Activated CD8-positive, alpha-beta T cell treated with anti-CD3 and anti-CD28 coated beads for 36 hours (primary cell): ENCODE data around the gene CACNA2D2. TPM values are rescaled to one million over a fixed set of nuclear protein-coding genes. Genes with fewer than 3 reads are reported as not detected.

Source experiments
- ATAC-seq: fragments of 200-7000 bp; cut with Tn5 transposase; one replicate; pipeline ENCODE4 v1.10.0; 2021; ENCODE audit warnings: mild to moderate bottlenecking, moderate library complexity
- CTCF ChIA-PET: fragments of 350-600 bp; sonication (Branson Sonifier 250); formaldehyde crosslinking; loops from one replicate; lab custom pipeline; 2021; ENCODE audit warnings: antibody characterized with exemption; lab: Charles Lee
- POLR2A ChIA-PET: fragments of 350-600 bp; sonication (Branson Sonifier 250); formaldehyde crosslinking; loops from one replicate; lab custom pipeline; 2021; ENCODE audit warnings: antibody characterized with exemption; lab: Charles Lee
- DNase-seq: peaks from one replicate; pipeline ENCODE4 v3.0.0-alpha.2; 2020
- H3K27ac Mint-ChIP-seq: one replicate; pipeline ENCODE4 v1.8.0; 2021; ENCODE audit warnings: mild to moderate bottlenecking, mixed read lengths
- H3K27me3 Mint-ChIP-seq: one replicate; pipeline ENCODE4 v1.8.0; 2021; ENCODE audit warnings: mixed read lengths
- H3K36me3 Mint-ChIP-seq: one replicate; pipeline ENCODE4 v1.8.0; 2021; ENCODE audit warnings: low read depth, mixed read lengths
- H3K4me1 Mint-ChIP-seq: one replicate; pipeline ENCODE4 v1.8.0; 2021; ENCODE audit warnings: low read depth, mixed read lengths
- H3K4me3 Mint-ChIP-seq: one replicate; pipeline ENCODE4 v1.8.0; 2021; ENCODE audit warnings: mild to moderate bottlenecking, moderate library complexity, mixed read lengths
- H3K9me3 Mint-ChIP-seq: one replicate; pipeline ENCODE4 v1.8.0; 2021; ENCODE audit warnings: mixed read lengths
- intact Hi-C: fragments of 100-400 bp; cut with micrococcal nuclease; formaldehyde crosslinking; loops from one replicate; pipeline ENCODE4 v1.10.0; 2022
- total RNA-seq, 2 experiments: library from RNA; stranded (reverse); gene quantifications; one replicate each; pipeline ENCODE4 v1.2.3, GENCODE V29; 2021
- TF ChIP-seq, protein P1 (sequence below): fragments of 200-600 bp; IDR thresholded peaks from one replicate; pipeline ENCODE4 v1.8.0; 2022; ENCODE audit warnings: antibody characterized with exemption, mild to moderate bottlenecking

Gene CACNA2D2
- total RNA-seq, 2 experiments from 2014 or later: 1.6 to 2.1 TPM

DNA sequence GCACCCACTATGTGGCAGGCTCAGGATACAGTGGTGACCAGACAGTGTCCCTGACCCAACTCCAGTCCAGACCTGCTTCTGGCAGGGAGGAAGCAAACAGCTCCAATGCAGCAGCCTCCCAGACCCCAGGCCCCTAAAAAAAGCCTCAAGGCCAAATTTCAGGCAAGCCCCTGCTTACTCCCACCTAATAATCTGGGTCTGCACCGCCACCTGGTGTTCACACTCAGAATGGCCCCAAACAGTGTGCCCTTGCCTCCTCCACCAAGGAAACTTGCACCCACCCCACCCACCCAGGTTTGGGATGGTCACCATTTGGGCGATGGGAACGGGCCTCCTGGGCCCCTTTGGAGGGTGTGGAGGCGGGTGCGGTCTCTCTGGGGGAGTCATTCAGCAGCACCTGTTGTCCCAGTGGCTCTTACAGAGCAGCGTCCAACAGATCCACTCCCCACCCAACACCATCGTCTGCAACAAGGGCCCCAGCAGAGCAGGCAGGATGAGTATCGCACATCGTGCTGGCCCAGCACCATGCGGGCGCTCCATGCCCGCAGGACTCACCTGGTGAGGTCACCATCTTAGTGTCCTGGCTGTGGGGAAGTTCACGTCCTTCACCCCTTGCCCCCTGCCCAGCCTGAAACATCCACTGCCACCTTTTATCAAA lies 46.8 kb upstream of the CACNA2D2 start:
- H3K27ac Mint-ChIP-seq: no peak overlapping the region
- POLR2A ChIA-PET: interaction anchor here (1.1 to 1.3 kb wide), 2 partner anchors 8 to 61 kb away, joined by 3 read pairs; partner anchors contain the start of gene CISH
- peak; percentile 85 for ATAC-seq
- no peaks in the 10 kb centered on the region for H3K27me3 Mint-ChIP-seq
- H3K9me3 Mint-ChIP-seq: no peaks in the 10 kb centered on the region
- H3K4me1 Mint-ChIP-seq: peaks cover 5% of the 10 kb centered on the region
- TF ChIP-seq, protein P1, sequence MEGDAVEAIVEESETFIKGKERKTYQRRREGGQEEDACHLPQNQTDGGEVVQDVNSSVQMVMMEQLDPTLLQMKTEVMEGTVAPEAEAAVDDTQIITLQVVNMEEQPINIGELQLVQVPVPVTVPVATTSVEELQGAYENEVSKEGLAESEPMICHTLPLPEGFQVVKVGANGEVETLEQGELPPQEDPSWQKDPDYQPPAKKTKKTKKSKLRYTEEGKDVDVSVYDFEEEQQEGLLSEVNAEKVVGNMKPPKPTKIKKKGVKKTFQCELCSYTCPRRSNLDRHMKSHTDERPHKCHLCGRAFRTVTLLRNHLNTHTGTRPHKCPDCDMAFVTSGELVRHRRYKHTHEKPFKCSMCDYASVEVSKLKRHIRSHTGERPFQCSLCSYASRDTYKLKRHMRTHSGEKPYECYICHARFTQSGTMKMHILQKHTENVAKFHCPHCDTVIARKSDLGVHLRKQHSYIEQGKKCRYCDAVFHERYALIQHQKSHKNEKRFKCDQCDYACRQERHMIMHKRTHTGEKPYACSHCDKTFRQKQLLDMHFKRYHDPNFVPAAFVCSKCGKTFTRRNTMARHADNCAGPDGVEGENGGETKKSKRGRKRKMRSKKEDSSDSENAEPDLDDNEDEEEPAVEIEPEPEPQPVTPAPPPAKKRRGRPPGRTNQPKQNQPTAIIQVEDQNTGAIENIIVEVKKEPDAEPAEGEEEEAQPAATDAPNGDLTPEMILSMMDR: peak; percentile 86
- no peaks in the 10 kb centered on the region for H3K36me3 Mint-ChIP-seq
- DNase-seq: peak; percentile 89
- CTCF ChIA-PET: interaction anchor here (0.7 to 8.9 kb wide), 22 partner anchors 8 to 200 kb away, joined by 3 to 36 read pairs (median 4); partner anchors contain the start of genes CISH, CYB561D2 and NPRL2
- intact Hi-C loops: no loop called here
- no peak overlapping the region for H3K4me3 Mint-ChIP-seq

DNA sequence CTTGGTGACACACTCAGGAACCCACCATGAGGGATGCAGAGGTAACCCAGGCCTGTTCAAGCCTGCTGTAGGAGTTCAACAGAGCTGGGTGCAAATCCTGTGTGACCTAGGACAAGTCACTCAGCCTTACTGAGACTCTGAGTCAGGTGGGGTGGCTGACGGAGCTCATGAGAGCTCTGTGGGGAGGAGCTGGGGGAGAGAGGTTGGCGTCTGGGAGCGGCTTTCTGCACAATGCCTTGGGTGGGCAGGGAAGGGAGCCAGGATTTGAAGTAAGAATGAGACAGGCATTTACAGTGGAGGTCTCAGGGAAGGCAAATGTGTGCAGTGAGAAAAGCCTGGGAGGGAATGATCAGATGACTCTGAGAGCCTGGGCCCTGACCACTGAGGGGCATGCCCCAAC lies 45.8 kb upstream of the CACNA2D2 start:
- intact Hi-C loops: no loop called here
- no peaks in the 10 kb centered on the region for H3K9me3 Mint-ChIP-seq
- no peak overlapping the region for H3K4me3 Mint-ChIP-seq
- no peak overlapping the region for H3K27ac Mint-ChIP-seq
- POLR2A ChIA-PET: no interaction called here
- TF ChIP-seq, protein P1: no peak
- CTCF ChIA-PET: interaction anchor here (0.7 to 3.8 kb wide), 19 partner anchors 10 to 199 kb away, joined by 3 to 21 read pairs (median 3); partner anchors contain the start of genes CYB561D2 and NPRL2
- DNase-seq (no peak), ATAC-seq (no peak)
- H3K36me3 Mint-ChIP-seq: no peaks in the 10 kb centered on the region
- H3K4me1 Mint-ChIP-seq: no peaks in the 10 kb centered on the region
- no peaks in the 10 kb centered on the region for H3K27me3 Mint-ChIP-seq

DNA sequence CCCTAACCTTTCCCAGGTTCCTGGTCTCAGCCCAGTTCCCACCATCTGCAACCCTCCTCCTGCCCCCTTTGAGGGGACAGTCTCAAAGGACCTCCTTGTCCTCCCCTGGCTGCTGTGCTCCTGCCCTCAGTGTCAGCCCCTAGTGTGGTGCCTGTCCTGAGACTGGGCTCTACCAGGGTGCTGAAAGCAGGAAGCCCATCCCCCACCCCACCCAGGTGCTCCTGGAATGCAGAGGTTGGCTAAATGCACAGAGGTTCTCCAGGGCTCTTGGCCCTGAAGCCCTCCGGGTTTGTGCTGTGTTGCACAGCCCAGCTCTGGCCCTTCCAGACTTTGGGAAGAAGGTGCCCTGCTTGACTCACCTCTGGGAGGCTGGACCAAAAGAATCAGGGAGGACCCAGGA lies 42.3 kb upstream of the CACNA2D2 start:
- TF ChIP-seq, protein P1: no peak
- Mint-ChIP-seq H3K4me1 (no peaks in the 10 kb centered on the region), H3K4me3 (no peak overlapping the region), H3K36me3 (no peaks in the 10 kb centered on the region), H3K27me3 (no peaks in the 10 kb centered on the region), H3K27ac (no peak overlapping the region), H3K9me3 (no peaks in the 10 kb centered on the region)
- ChIA-PET CTCF (interaction anchor here (1.2 to 2.2 kb wide), 2 partner anchors 27 to 67 kb away, joined by 4 to 8 read pairs; no protein-coding TSS in a partner anchor), POLR2A (no interaction called here)
- no peak for DNase-seq
- no peak for ATAC-seq
- intact Hi-C loops: no loop called here

DNA sequence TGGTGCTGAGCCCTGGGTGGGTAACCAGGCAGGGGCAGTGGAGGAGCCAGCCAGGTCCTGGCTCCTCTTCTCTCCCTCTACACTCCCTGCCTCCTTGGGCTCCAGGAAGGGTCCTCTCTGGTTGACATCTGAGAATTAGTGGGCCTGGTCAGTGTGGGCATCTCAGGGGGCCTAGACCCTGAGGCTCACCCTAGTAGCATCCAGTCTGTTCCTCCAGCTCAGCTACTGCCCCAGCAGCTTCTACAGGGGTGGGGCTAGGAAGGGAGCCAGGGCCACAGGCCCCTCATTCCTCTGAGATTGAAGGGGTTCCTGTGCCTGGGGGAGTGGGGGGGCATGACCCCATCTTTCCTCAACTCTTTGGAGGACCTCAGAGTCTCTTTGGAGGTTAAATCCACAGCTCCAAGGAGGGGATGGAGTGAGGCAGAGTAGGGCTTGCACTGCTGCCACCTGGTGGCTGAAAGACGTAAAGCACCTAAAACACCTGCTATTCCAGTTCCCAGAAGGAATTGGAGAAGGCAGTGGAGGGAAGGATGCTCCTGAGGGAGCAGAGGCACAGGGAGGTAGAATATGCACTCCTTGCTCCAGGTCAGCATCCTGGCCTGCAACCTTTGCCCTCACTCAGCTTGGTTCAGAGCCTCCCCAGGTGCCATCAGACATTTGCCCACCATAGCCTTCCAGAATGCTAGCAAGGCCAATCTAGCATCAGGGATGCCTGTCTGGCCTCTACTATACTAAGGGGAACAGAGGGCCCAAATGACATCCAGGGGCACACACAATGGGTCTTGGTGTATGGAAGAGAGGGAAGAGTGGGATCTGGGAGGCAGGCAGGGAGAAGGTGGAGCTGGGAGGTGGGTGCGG lies 39.0 kb upstream of the CACNA2D2 start:
- ATAC-seq (peak; percentile 93), DNase-seq (peak; percentile 75)
- no peaks in the 10 kb centered on the region for H3K27me3 Mint-ChIP-seq
- no peaks in the 10 kb centered on the region for H3K9me3 Mint-ChIP-seq
- TF ChIP-seq, protein P1: peak; percentile 90
- H3K27ac Mint-ChIP-seq: no peak overlapping the region
- intact Hi-C loops: no loop called here
- H3K36me3 Mint-ChIP-seq: no peaks in the 10 kb centered on the region
- CTCF ChIA-PET: interaction anchor here (0.6 to 5.0 kb wide), 58 partner anchors 8 to 194 kb away, joined by 3 to 63 read pairs (median 4); partner anchors contain the start of genes C3orf18, CACNA2D2, CISH and CYB561D2
- H3K4me3 Mint-ChIP-seq: no peak overlapping the region
- POLR2A ChIA-PET: interaction anchor here (0.8 to 2.1 kb wide), 6 partner anchors 8 to 309 kb away, joined by 3 to 5 read pairs (median 3); partner anchors contain the start of genes CYB561D2 and NPRL2
- H3K4me1 Mint-ChIP-seq: no peaks in the 10 kb centered on the region
